GM21381 (cell line): ENCODE measurements around the gene ROBO3.

ENCODE experiments used
- ATAC-seq: cut with Tn5 transposase; IDR thresholded peaks from one replicate; pipeline ENCODE4 v1.9.1; 2021; ENCODE audit warnings: mild to moderate bottlenecking, moderate library complexity; ENCODE audit not compliant: unreplicated experiment

The ROBO3 gene

DNA sequence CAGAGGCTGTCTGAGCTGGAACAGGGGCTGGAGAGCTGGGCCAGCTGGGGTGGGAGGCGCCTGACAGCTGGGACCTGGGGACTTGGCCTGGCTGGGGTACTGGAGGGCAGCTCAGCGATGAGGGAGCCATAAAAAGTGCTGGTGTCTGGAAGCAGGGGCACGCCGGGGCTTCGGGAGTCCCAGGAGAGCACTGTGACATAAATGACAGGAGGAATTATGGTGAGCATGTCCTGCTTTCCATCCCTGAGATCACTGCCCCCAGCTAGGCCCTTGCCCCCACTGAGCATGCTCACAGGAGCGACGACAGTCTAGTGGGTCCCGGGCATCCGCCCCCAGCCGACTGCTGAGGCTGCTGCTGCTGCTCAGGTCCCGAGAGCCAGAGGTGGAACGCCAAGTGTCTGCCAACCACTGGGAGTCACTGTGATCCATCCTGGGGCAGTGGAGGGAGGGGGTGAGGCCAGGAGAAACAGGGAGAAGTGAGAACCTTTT, 26.2 kb downstream of the ROBO3 start:
- ATAC-seq, result no peak

DNA sequence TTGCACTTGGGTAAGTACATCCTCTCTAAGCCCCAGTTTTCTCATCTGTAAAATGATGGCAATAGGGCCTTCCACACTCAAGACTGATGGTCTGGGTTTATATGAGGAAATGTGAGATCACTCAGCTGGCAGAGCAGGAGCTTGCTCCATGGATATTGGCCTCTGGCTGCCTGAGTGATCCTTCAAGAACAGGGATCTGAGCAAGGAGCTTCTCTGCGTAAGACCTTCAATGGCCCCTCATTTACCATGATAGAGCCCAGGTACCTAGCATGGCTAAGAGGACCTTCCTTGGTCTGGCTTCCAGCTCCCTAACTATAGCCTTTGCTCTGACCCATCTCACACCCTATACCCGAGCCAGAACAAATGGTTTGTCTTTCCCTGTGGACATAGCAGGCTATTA, 26.9 kb downstream of the ROBO3 start:
- no peak for ATAC-seq

DNA sequence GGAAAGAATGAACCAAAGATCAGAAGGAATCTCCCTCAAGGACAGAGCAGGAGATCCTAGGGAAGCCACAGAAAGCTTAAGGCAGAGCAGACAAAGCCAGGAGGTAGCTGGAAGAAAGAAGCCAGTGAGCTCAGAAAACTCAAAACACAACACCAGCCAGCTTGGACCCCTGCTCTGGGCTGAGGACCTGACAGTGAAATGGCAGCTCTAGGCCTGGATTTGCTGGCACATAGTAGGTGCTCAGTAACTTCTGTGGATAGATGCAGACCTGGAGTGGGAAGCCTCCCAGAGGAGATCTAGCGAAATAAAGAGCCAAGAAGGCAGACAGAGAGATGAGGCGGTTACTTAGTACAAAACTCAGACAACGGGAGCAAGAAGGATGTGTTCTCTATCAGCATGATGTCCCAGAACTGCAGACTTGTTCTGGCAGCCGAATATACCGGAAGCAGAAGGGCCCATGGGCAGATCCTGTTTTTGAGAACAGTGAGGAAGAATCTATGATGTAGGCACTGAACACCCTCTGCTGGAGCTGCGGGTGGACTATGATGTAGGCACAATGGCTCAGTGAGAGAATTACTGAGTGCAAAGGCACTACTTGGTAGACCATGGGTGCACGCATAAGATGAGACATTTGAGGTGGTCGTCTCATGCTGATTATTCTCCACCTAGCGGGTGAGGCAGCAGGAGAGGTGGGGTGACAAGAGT, 27.7 kb downstream of the ROBO3 start:
- no peak for ATAC-seq

DNA sequence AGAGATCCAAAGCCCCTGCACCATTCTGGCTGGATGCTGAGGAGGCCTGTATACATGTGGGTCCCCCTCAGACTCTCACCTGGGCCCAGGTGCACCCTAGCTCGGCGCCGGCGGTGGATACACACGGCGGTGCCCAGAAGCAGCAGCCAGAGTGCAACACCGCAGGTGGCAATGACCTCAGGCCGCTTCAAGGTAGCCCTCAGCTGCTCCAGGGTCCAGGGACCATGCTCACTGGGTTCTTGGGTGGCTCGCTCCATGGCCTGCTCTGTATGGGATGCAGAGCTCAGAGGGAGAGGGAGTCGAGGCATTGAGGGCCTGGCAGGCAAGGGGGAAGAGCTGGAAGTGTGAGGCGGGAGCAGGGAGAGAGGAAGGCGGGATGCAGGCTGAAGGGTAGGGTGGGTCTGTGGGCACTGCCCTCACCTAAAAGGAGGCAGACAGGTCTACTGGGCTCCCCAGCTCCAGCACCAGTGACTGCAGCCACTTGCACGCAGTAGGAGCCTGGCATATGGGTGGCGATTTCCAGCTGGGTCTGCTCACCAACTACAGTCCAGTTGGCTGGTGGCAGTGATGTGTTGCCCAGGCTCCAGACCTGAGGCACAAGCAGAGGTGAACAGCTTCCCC, 28.7 kb downstream of the ROBO3 start:
- ATAC-seq, result no peak

DNA sequence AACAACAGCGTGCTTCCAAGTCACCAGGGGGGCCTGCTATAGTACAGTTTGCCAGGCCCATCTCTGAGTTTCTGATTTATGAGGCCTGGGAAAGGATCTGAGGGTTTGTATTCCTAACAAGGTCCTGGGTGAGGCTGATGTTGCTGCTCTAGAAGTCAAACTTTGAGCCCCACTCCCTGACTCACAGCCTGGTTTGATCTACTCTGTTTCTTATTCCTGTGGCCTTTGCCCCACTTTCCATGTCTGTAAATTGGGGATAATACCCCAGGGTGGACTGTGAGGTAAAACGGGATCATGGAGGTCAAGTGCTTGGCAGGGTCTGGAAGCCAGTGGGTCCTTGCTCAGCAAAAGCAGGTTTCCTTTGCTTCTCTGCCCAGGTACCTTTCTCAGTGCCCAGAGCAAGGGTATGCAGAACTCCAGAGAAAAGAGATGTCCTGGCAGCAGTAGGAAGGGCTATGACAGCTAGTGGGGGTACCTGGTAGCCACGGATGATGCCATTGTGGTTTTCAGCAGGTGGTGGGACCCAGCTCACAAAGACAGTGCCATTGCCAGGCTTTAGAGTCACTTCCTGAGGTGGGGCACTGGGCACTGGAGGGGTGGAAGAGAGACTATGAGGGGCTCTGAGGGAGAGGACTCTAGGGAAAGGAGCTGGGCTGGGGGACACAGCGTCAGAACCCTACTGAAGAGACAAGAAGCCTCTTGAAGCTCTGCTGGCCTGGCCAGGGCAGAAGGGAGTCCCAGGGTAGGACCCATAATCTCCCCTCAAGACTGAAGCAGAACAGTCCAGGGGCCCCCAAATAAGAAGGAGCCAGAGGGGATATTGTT, 29.6 kb downstream of the ROBO3 start:
- no peak for ATAC-seq

DNA sequence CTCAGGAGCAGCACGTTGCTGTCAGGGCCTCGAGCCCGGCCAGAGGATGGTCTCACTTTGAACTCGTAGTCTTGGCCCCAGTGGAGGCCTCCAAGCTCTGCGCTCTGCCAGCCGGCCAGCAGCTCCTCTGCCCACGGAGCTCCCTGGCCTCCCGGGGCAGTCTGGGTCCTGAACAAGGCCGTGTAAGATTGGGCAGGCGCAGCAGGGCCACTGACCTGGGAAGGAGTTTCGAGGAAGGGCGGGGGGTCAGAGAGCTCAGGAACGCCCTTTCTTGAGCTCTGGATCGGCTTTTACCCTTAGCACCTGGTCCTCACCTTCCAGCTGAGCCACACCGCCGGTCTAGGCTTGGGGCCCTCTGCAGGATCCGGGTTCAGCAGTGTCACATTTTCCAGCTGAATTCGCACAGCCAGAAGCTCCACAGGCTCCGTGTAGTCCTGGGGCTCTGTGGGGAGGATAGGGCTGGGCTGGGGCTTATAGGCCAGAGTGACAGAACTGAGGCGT, 30.3 kb downstream of the ROBO3 start:
- no peak for ATAC-seq

DNA sequence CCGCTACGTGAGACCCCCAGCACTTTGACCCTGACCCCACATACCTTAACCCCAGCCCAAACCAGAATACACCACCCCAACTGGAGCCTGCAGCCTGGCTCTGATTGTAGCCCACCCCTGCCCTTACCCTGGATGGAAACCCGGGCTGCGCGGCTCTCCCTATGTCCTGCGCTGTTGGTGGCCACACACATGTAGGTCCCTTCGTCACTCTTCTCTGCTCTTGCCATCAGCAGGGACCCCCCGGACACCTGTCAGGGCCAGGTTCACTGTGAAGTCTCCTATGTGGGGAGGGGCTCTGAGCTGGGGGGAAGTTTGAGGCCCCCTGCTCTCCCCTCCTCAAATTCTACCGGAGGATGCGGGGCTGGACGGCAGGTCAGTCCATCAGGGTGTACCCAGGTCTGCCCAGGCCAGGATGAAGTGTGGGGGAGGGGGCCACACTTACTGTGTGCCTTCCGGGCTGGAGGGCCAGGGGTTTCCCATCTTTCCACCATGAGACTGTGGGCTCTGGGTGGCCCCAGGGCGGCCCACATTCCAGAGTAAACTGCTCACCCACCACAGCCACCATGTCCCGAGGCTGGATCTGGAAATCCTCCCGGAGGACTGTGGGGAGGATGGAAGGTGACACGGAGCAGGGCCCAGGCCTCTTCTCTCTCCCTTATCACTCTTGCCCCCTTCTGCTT, 31.0 kb downstream of the ROBO3 start:
- ATAC-seq, result no peak

DNA sequence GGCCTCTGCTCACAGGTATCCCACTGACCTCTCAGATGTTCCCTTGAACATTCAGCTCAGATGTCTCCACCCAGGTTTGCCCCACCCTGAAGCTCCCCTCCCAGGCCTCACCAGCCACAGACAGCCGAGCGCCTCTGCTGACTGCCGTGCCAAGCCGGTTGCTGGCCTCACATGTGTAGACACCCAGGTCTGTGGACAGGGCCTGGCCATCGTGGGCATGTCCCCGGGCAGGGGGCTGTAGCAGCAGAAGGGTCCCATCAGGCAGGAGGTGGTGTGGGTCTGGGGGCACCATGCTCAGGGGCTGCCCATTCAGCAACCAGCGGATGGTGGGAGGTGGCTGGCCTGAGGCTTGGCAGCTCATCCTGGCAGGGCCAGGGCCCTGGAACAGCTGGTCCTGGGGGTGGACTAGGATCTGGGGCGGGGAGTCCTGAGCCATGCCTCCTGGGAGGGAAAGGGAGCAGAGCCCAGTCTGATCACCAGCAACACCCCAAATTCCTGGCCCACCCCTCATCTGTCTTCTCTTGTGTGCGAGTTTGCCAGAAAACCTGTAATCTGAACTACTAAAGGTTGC, 31.7 kb downstream of the ROBO3 start:
- ATAC-seq, result no peak

DNA sequence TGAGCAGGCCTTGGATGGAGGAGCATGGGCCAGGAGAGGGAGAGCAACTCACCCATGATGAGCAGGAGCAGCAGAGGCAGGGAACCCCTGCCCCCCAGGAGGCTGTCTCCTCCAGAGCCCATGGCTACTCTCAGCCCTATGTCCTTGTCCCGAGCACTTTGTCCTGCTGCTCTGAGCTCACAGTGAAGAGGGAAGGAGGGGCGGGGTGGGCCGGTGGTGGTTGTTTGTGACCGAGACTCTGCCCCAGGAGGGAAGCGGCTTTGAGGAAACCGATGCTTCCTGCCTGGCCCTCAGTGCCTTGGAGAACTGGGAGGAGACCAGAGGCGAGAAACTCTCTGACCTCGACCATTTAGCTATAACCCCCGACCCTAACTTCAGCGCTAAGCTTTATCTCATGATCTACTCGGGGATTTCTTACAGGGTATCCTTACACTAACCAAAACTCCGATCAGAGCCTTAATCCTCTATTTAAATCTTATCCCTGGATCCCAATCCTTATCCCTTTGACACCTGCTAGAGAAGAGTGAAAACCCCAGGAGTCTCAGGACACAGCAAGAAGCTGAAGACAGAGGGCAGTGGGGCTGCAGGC, 32.5 kb downstream of the ROBO3 start, which contains the start of gene ROBO4:
Gene ROBO4 (minus strand): TSS at position 192 of the 589 bp plus-strand sequence. CDS start 70 bp downstream, at position 122.
- ATAC-seq, result no peak

DNA sequence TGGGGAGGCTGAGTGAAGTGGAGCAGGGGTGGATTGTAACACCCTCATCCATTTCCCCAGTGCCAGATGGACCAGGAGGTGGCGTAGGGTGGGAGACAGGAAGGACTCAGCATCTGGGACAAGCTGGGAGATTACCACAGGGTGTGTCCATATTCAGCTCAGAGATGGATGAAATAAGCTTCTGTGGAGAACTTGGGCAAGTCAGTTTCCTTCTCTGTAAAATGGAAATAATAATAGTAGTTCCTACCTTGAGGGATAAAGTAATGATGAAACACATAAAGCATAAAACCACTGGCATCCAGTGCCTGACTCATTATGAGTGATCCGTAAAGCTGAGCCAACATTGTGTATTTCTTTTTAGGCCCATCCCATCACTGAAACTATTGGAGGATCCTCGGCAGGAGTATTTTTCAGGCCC, 33.0 kb downstream of the ROBO3 start:
- ATAC-seq, result no peak

DNA sequence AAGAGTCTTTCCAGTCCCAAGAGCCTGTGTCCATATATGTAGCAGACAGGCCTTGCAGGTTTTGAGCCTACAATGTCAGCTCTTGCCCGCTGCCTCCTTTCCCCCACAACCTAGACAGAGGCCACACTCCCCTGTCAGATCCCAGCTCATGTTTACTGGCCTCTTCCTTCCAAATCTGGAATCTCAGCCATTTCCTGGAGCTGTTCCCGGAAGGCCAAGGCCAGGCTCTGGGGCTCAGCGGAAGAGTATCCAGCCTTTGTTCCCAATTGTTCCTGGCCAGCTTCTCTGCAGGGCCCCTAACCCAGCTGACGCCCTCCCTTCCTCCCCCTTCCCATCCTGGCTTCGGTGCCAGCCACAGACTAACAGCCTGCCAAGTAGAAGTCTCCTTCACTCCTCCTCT, 33.5 kb downstream of the ROBO3 start:
- no peak for ATAC-seq

DNA sequence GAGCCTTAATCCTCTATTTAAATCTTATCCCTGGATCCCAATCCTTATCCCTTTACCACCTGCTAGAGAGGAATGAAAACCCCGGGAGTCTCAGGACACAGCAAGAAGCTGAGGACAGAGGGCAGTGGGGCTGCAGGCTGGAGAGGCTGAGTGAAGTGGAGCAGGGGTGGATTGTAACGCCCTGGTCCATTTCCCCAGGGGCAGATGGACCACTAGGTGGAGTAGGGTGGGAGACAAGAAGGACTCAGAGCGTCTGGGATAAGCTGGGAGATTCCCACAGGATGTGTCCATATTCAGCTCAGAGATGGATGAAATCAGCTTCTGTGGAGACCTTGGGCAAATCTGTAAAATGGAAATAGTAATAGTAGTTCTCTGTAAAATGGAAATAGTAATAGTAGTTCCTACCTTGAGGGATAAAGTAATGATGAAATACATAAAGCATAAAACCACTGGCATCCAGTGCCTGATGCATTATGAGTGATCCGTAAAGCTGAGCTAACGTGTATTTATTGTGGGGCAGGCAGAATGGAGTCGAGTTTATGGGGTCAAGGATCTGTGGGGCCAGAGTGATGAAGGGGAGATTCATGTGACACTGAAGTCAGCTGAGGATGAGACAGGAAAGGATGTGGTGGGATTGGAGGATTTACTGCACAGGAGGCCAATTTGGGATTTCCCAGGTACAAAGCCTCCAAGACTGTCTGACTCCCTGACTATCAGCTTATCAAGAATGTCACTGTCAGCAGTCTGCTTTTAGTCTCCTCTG, 34.3 kb downstream of the ROBO3 start:
- no peak for ATAC-seq

DNA sequence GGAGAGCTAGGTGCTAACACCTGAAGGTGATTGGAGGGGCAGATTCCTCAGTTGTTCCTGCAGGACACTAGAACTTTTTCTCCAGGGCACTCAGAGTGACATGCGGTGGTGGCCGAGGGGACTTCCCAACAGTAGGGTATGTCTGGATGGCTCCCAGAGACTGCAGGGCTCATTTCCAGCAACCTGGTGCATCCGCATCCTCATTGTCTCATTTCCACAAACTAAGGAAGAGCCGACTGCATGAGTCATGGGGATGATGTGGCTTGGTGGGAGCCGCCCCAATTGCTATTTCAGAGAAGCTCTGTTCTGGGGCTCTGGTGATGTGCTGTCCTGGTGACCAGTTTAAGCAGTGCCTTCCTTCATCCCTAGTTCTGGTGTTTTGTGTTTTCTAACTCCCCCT, 35.2 kb downstream of the ROBO3 start:
- no peak for ATAC-seq

DNA sequence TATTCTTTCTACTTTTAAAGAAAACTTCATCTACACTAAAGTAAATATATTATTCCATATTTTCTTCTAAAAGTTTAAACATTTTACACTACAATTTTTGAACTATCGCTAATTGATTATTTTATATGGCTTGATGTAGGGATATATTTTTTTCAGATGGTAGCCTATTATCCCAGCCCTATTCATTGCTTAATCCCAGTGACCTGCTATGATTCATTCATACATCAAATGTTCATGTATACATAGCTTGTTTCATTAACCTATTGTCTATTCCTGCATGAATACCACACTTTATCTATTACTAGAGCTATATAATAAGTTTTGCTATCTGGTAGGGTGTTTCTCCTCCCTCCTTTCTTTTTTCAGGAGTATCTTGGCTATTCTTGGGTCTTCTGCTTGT, 37.4 kb downstream of the ROBO3 start:
- no peak for ATAC-seq

DNA sequence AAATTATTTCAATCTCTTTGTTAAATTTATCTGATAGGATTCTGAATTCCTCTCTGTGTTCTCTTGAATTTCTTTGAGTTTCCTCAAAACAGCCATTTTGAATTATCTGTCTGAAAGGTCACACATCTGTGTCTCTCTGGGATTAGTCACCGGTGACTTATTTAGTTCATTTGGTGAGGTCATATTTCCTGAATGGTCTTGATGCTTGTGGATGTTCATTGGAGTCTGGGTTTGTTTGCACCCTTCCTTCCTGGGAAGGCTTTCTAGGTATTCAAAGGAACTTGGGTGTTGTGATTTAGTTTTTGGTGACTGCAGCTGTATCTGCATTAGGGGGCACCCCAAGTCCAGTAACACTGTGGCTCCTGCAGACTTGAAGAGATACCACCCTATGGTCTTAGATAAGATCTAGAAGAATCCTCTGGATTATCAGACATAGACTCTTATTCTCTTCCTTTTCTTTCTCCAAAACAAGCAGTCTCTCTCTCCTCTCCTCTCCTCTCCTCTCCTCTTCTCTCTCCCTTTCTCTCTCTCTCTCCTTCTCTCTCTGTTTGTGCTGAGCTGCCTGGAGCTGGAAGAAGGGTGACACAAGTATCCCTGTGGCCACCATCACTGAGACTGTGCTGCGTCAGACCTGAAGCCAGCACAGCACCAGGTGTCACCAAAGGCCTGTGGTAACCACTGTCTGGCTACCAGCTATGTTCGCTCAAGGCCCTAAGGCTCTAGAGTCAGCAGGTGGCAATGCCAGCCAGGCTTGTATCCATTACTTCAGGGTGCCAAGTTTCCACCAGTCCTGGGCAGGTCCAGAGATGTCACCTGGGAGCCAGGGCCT, 50.5 kb downstream of the ROBO3 start:
- ATAC-seq, result no peak

DNA sequence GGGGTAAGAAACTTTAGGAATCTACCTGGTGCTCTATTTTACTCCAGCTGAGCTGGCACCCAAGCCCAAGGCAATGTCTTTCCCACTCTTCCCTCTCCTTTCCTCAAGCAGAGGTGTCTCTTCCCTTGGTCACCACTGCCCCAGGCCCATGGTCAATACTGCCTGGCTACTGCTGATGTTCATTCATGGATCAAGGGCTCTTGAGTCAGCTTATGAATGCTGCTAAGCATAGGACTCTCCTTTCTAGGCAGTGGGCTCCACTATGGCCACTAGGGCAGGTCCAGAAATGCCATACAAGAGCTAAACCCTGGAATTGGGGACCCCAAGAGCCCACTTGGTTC, 51.1 kb downstream of the ROBO3 start:
- ATAC-seq, result no peak

DNA sequence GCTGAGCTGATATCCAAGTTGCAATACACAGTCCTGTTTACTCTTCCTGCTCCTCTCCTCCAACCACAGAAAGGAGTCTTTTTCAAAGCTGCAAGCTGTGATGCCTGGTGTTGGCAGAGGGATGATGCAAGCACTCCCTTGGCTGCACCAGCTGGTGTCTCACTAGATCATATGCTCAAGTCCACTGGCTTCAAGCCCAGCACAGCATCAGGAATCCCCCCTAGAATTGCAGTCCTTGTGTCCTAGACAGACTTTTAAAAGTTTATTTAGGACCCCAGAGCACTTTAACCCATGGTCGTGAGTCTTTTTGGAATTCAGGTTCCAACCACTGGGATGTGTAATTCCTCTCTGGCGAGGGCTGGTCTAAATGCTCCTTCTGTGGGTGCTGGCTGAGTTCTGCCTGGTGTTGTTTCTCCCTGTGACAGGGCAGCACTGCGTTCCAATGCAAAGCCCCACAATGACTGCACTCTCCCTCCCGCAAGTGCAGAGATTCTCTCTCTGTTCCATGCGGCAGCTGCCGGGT, 51.9 kb downstream of the ROBO3 start:
- no peak for ATAC-seq

DNA sequence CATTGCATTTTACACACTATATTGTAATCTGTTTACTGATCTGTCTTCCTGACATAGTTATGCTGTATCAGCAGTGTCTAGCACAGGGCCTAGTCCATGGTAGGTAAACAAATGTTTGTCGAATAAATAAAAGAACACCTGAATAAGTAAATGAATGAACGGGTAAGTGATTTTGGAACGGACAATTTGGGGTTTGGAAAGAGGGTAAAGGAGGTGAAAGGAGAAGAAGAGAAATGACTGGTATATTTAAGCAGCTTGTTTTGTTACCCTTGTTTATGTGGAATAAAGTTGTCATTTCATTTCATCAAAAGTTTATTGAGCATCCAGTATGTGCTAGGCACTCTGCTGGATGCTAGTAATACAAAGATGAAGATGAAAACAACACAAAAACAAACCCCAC, 53.7 kb downstream of the ROBO3 start, which contains the start of gene HEPN1:
Gene HEPN1 (plus strand): TSS at position 301 of the 400 bp plus-strand sequence.
- no peak for ATAC-seq
